ENCODE measurements around the gene MFN2.

Gene MFN2

DNA sequence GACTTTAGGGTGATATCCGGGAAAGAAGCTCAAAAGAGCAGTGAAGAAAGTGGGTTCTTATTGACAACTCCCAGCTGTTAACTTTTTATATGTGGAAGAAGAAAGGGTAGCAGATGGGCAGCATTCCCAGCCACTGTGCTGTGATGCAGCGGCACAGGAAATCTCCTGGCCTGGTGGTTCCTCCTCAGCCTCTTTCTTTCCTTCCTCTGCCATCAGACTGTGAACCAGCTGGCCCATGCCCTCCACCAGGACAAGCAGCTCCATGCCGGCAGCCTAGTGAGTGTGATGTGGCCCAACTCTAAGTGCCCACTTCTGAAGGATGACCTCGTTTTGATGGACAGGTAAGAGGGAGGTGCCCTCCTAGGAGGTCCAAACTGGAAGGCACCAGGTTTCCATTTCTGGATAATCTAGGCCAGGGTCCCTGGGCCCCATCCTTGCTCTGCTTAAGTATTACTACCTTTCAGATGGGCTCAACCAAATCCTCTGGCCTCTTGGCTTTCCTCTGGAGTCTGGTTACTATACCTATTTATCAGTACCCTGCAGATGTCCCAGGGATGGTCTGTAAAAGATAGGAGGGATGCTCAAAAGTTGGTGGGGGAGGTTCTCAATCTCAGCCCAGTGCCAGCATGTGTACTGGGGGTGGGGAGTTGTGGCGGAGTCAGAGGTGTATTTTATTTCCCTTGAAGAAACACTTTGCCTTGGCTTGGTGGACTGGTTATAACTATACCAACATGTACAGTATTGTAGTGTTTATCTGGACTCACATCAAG lies 17.0 kb downstream of the MFN2 start:
- peaks cover 15 to 75% (median 65%) of the 10 kb centered on the region in 4 experiments for H3K36me3 ChIP-seq (ENCODE audit: control insufficient read depth in 4 of 4, insufficient read depth in 4 of 4, low read length in 3 of 4)
- CTCF ChIA-PET = no interaction called here
- WGBS (ENCODE audit: insufficient coverage) = 94% methylated on average over 4 of the region's 5 CpGs

DNA sequence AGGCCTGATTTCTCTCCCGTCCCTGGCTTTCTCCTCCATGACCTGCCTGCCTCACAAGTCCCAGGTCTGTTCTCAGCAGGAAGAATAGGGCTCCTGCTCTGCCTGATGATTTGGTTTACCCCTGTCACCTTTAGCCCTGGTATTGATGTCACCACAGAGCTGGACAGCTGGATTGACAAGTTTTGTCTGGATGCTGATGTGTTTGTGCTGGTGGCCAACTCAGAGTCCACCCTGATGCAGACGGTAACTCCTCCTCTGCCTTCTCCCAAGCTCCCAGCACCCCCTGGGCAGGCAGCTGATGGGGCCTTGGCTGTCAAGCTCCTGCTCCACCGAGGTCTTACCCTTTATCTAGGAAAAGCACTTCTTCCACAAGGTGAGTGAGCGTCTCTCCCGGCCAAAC lies 18.4 kb downstream of the MFN2 start:
- Histone ChIP-seq H3K27ac (ENCODE audit: insufficient read depth in 1 of 2, low read depth in 1 of 2, low read length in 2 of 2, poor library complexity in 1 of 2, severe bottlenecking in 2 of 2) (no peak overlapping the region), H3K9me3 (ENCODE audit: control extremely low read depth in 1 of 5, control insufficient read depth in 4 of 5, insufficient read depth in 2 of 5, low read depth in 1 of 5, low read length in 4 of 5) (no peaks in the 10 kb centered on the region), H3K27me3 (replicated peaks in 2 of 5; ENCODE audit: control insufficient read depth in 4 of 5, insufficient read depth in 5 of 5, low read length in 4 of 5) (no peaks in the 10 kb centered on the region), H3K36me3 (ENCODE audit: control insufficient read depth in 4 of 4, insufficient read depth in 4 of 4, low read length in 3 of 4) (peaks cover 15 to 76% (median 62%) of the 10 kb centered on the region in 4 experiments), H3K4me1 (ENCODE audit: control extremely low read depth in 1 of 4, control insufficient read depth in 4 of 4, insufficient read depth in 4 of 4, low read length in 3 of 4) (no peaks in the 10 kb centered on the region), H3K4me3 (ENCODE audit: control insufficient read depth in 1 of 7, extremely low read depth in 1 of 7, insufficient read depth in 4 of 7, low read depth in 2 of 7, low read length in 6 of 7) (no peak overlapping the region)
- 93% methylated on average over 5 of the region's 5 CpGs for WGBS (ENCODE audit: insufficient coverage)
- DNase-seq = no peak
- CTCF ChIA-PET = interaction anchor here (1.5 kb wide), 1 partner anchor 20 kb away, joined by 3 read pairs; the partner anchor contains the start of gene MIIP
- POLR2A ChIA-PET = interaction anchor here (1.1 kb wide), 1 partner anchor 14 kb away, joined by 3 read pairs; no protein-coding TSS in a partner anchor

More for the DNA sequence above, 17.0 kb downstream of the MFN2 start:
- Histone ChIP-seq H3K27ac (ENCODE audit: insufficient read depth in 1 of 2, low read depth in 1 of 2, low read length in 2 of 2, poor library complexity in 1 of 2, severe bottlenecking in 2 of 2) (no peak overlapping the region), H3K4me3 (ENCODE audit: control insufficient read depth in 1 of 7, extremely low read depth in 1 of 7, insufficient read depth in 4 of 7, low read depth in 2 of 7, low read length in 6 of 7) (no peak overlapping the region), H3K27me3 (replicated peaks in 2 of 5; ENCODE audit: control insufficient read depth in 4 of 5, insufficient read depth in 5 of 5, low read length in 4 of 5) (no peaks in the 10 kb centered on the region), H3K4me1 (ENCODE audit: control extremely low read depth in 1 of 4, control insufficient read depth in 4 of 4, insufficient read depth in 4 of 4, low read length in 3 of 4) (no peaks in the 10 kb centered on the region), H3K9me3 (ENCODE audit: control extremely low read depth in 1 of 5, control insufficient read depth in 4 of 5, insufficient read depth in 2 of 5, low read depth in 1 of 5, low read length in 4 of 5) (no peaks in the 10 kb centered on the region)
- POLR2A ChIA-PET = no interaction called here
- DNase-seq = no peak

DNA sequence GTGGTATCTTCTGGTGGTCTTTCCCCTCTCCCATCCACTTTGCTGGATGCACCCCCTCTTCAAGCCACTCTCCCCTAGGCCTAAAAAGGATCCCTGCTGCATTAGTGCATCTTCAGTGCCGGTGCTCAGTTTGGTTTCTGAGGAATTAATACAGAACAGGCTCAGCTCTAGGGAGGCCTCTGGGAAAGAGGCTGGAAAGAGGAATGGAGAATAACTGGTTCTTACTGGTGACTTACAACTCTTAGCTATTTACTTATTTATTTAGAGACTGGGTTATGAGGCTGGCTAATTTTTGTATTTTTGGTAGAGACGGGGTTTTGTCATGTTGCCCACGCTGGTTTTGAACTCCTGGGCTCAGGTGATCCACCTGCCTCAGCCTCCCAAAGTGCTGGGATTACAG lies 19.0 kb downstream of the MFN2 start:
- Histone ChIP-seq H3K27me3 (replicated peaks in 2 of 5; ENCODE audit: control insufficient read depth in 4 of 5, insufficient read depth in 5 of 5, low read length in 4 of 5) (no peaks in the 10 kb centered on the region), H3K36me3 (ENCODE audit: control insufficient read depth in 4 of 4, insufficient read depth in 4 of 4, low read length in 3 of 4) (peaks cover 15 to 77% (median 61%) of the 10 kb centered on the region in 4 experiments), H3K4me1 (ENCODE audit: control extremely low read depth in 1 of 4, control insufficient read depth in 4 of 4, insufficient read depth in 4 of 4, low read length in 3 of 4) (no peaks in the 10 kb centered on the region), H3K27ac (ENCODE audit: insufficient read depth in 1 of 2, low read depth in 1 of 2, low read length in 2 of 2, poor library complexity in 1 of 2, severe bottlenecking in 2 of 2) (no peak overlapping the region), H3K4me3 (ENCODE audit: control insufficient read depth in 1 of 7, extremely low read depth in 1 of 7, insufficient read depth in 4 of 7, low read depth in 2 of 7, low read length in 6 of 7) (no peak overlapping the region), H3K9me3 (ENCODE audit: control extremely low read depth in 1 of 5, control insufficient read depth in 4 of 5, insufficient read depth in 2 of 5, low read depth in 1 of 5, low read length in 4 of 5) (no peaks in the 10 kb centered on the region)
- ChIA-PET CTCF (interaction anchor here (1.5 kb wide), 1 partner anchor 20 kb away, joined by 3 read pairs; the partner anchor contains the start of gene MIIP), POLR2A (interaction anchor here (1.1 kb wide), 1 partner anchor 14 kb away, joined by 3 read pairs; no protein-coding TSS in a partner anchor)
- no peak for DNase-seq
- WGBS (ENCODE audit: insufficient coverage) = 80% methylated on average over 2 of the region's 3 CpGs

DNA sequence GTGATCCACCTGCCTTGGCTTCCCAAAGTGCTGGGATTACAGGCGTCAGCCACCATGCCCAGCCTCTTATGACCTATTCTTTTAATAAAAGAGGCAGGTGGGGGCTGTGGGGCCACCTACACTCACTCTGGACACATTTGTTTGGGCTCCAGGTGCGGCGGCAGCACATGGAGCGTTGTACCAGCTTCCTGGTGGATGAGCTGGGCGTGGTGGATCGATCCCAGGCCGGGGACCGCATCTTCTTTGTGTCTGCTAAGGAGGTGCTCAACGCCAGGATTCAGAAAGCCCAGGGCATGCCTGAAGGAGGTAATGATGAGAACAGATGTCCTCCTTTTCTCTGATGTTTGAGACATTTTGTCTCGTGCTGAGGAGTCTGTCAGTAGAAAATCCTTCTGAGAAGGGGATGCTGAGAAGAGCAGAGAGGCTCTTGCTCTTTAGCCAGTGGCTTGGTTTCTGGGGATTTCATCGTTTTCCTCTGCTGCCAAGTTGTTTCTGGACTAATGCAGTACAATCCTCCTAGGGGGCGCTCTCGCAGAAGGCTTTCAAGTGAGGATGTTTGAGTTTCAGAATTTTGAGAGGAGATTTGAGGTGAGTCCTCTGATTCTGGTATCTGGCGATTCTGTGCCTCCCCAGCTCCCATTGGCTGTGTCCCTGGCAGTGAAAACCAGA lies 21.1 kb downstream of the MFN2 start:
- Histone ChIP-seq H3K4me3 (ENCODE audit: control insufficient read depth in 1 of 7, extremely low read depth in 1 of 7, insufficient read depth in 4 of 7, low read depth in 2 of 7, low read length in 6 of 7) (no peak overlapping the region), H3K36me3 (ENCODE audit: control insufficient read depth in 4 of 4, insufficient read depth in 4 of 4, low read length in 3 of 4) (peaks cover 19 to 80% (median 66%) of the 10 kb centered on the region in 4 experiments), H3K4me1 (ENCODE audit: control extremely low read depth in 1 of 4, control insufficient read depth in 4 of 4, insufficient read depth in 4 of 4, low read length in 3 of 4) (no peaks in the 10 kb centered on the region), H3K27me3 (replicated peaks in 2 of 5; ENCODE audit: control insufficient read depth in 4 of 5, insufficient read depth in 5 of 5, low read length in 4 of 5) (no peaks in the 10 kb centered on the region), H3K9me3 (ENCODE audit: control extremely low read depth in 1 of 5, control insufficient read depth in 4 of 5, insufficient read depth in 2 of 5, low read depth in 1 of 5, low read length in 4 of 5) (no peaks in the 10 kb centered on the region), H3K27ac (ENCODE audit: insufficient read depth in 1 of 2, low read depth in 1 of 2, low read length in 2 of 2, poor library complexity in 1 of 2, severe bottlenecking in 2 of 2) (no peak overlapping the region)
- ChIA-PET POLR2A (no interaction called here), CTCF (interaction anchor here (1.2 to 1.6 kb wide), 3 partner anchors 9 to 14 kb away, joined by 3 read pairs; no protein-coding TSS in a partner anchor)
- WGBS (ENCODE audit: insufficient coverage) = 95% methylated on average over 13 of the region's 14 CpGs
- peak; percentile 34 to 64 (median 50) for DNase-seq

DNA sequence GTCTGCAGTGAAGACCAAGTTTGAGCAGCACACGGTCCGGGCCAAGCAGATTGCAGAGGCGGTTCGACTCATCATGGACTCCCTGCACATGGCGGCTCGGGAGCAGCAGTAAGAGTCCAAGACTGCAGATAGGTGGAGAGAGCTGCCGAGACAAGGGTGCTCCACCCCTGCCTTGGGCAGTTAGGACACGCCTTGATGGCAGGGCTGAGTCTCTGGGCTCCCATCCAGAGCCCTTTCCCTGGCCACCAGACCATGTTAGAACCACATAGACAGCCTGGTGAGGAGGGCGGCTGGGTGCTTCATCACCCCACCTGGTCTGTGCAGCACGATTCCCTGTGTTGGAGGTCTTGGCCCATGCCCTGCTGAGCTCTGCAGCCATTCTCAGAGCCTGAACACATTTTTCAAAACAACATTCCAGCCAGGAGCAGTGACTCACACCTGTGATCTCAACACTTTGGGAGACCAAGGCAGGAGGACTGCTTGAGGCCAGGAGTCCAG lies 21.8 kb downstream of the MFN2 start:
- H3K9me3 ChIP-seq (ENCODE audit: control extremely low read depth in 1 of 5, control insufficient read depth in 4 of 5, insufficient read depth in 2 of 5, low read depth in 1 of 5, low read length in 4 of 5) = no peaks in the 10 kb centered on the region
- no peaks in the 10 kb centered on the region for H3K4me1 ChIP-seq (ENCODE audit: control extremely low read depth in 1 of 4, control insufficient read depth in 4 of 4, insufficient read depth in 4 of 4, low read length in 3 of 4)
- POLR2A ChIA-PET = no interaction called here
- H3K36me3 ChIP-seq (ENCODE audit: control insufficient read depth in 4 of 4, insufficient read depth in 4 of 4, low read length in 3 of 4) = peaks cover 21 to 82% (median 68%) of the 10 kb centered on the region in 4 experiments
- 100% methylated on average over 10 of the region's 10 CpGs for WGBS (ENCODE audit: insufficient coverage)
- no peaks in the 10 kb centered on the region for H3K27me3 ChIP-seq (replicated peaks in 2 of 5; ENCODE audit: control insufficient read depth in 4 of 5, insufficient read depth in 5 of 5, low read length in 4 of 5)
- CTCF ChIA-PET = interaction anchor here (1.2 to 1.3 kb wide), 2 partner anchors 13 to 15 kb away, joined by 3 read pairs; no protein-coding TSS in a partner anchor
- no peak overlapping the region for H3K27ac ChIP-seq (ENCODE audit: insufficient read depth in 1 of 2, low read depth in 1 of 2, low read length in 2 of 2, poor library complexity in 1 of 2, severe bottlenecking in 2 of 2)
- H3K4me3 ChIP-seq (ENCODE audit: control insufficient read depth in 1 of 7, extremely low read depth in 1 of 7, insufficient read depth in 4 of 7, low read depth in 2 of 7, low read length in 6 of 7) = no peak overlapping the region
- no peak for DNase-seq

DNA sequence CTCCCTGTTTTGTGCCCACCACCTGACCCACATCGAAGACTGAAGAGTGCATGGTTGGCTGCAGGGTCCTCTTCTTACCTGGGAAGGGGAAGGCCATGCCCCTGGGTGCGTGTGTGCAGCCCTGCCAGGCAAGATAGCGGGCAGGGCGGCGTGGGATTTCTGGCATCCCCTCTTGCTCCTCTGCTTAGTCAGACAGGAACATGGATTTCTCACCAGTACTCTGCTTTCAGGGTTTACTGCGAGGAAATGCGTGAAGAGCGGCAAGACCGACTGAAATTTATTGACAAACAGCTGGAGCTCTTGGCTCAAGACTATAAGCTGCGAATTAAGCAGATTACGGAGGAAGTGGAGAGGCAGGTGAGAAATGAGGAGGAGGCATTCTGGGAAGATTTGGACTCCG lies 23.5 kb downstream of the MFN2 start:
- no peaks in the 10 kb centered on the region for H3K9me3 ChIP-seq (ENCODE audit: control extremely low read depth in 1 of 5, control insufficient read depth in 4 of 5, insufficient read depth in 2 of 5, low read depth in 1 of 5, low read length in 4 of 5)
- DNase-seq = no peak
- ChIA-PET CTCF (interaction anchor here (0.6 to 1.2 kb wide), 2 partner anchors 8 to 27 kb away, joined by 3 to 4 read pairs; no protein-coding TSS in a partner anchor), POLR2A (no interaction called here)
- no peak overlapping the region for H3K27ac ChIP-seq (ENCODE audit: insufficient read depth in 1 of 2, low read depth in 1 of 2, low read length in 2 of 2, poor library complexity in 1 of 2, severe bottlenecking in 2 of 2)
- no peaks in the 10 kb centered on the region for H3K27me3 ChIP-seq (replicated peaks in 2 of 5; ENCODE audit: control insufficient read depth in 4 of 5, insufficient read depth in 5 of 5, low read length in 4 of 5)
- H3K36me3 ChIP-seq (ENCODE audit: control insufficient read depth in 4 of 4, insufficient read depth in 4 of 4, low read length in 3 of 4) = peaks cover 21 to 77% (median 61%) of the 10 kb centered on the region in 4 experiments
- 95% methylated on average over 12 of the region's 12 CpGs for WGBS (ENCODE audit: insufficient coverage)
- H3K4me1 ChIP-seq (ENCODE audit: control extremely low read depth in 1 of 4, control insufficient read depth in 4 of 4, insufficient read depth in 4 of 4, low read length in 3 of 4) = no peaks in the 10 kb centered on the region
- H3K4me3 ChIP-seq (ENCODE audit: control insufficient read depth in 1 of 7, extremely low read depth in 1 of 7, insufficient read depth in 4 of 7, low read depth in 2 of 7, low read length in 6 of 7) = no peak overlapping the region

All from common myeloid progenitor, CD34-positive (primary cell).